Measurements from ENCODE around the gene G0S2. TPM values are rescaled to one million over a fixed set of nuclear protein-coding genes. Genes with fewer than 3 reads are reported as not detected.

The G0S2 gene
- total RNA-seq, 1 experiment from 2014 or later = 0.35 TPM

GRCh38 chr1:209635850-209636249, 39.4 kb upstream of the G0S2 start:
- H2BK12ac ChIP-seq (ENCODE audit: insufficient read length, low read depth, low read length) = no peak overlapping the region

More at GRCh38 chr1:209635850-209636249, 39.4 kb upstream of the G0S2 start:
- no peak overlapping the region for H3K23ac ChIP-seq (ENCODE audit: insufficient read length, low read depth, low read length)
- H4K91ac ChIP-seq (ENCODE audit: insufficient read length, low read depth, low read length) = no peak overlapping the region
- H3K23me2 ChIP-seq (ENCODE audit: insufficient read length, low read depth, low read length, poor library complexity, severe bottlenecking) = no peaks in the 10 kb centered on the region
- WGBS (ENCODE audit: extremely low coverage, insufficient read length, low lambda C conversion rate) = no CpG with 5 or more reads among the region's 5 CpGs
- no peaks in the 10 kb centered on the region for H3K27me3 ChIP-seq (ENCODE audit: insufficient read depth, low read length)
- H4K5ac ChIP-seq (ENCODE audit: insufficient read length, low read depth, low read length) = no peak overlapping the region
- H3K4me1 ChIP-seq (ENCODE audit: insufficient read depth, low read length) = no peaks in the 10 kb centered on the region
- no peak overlapping the region for H3K4ac ChIP-seq (ENCODE audit: low read depth, low read length)
- H3K27me3 Mint-ChIP-seq (ENCODE audit: low read depth) = peaks cover 3% of the 10 kb centered on the region; the same call in 1 of the 2 replicates
- no peak overlapping the region for H2AK5ac ChIP-seq (ENCODE audit: insufficient read length, low read length)
- H3K27ac Mint-ChIP-seq = no peak overlapping the region
- no peaks in the 10 kb centered on the region for H3K9me3 ChIP-seq (ENCODE audit: control insufficient read depth, low read depth, low read length)
- H3K56ac ChIP-seq (ENCODE audit: insufficient read length, low read depth, low read length) = no peak overlapping the region
- H4K8ac ChIP-seq (replicated peaks; ENCODE audit: insufficient read length, low read depth, low read length) = no peak overlapping the region
- H2BK5ac ChIP-seq (ENCODE audit: insufficient read length, low read length) = no peak overlapping the region
- H3K9ac ChIP-seq (ENCODE audit: extremely low read depth, insufficient read length, low read length) = no peak overlapping the region
- no peak overlapping the region for H3K27ac ChIP-seq (ENCODE audit: insufficient read length, low read depth, low read length)
- H3K79me2 ChIP-seq (ENCODE audit: insufficient read depth, low read length) = no peaks in the 10 kb centered on the region
- no peaks in the 10 kb centered on the region for H3K9me3 Mint-ChIP-seq
- no peak overlapping the region for H2BK120ac ChIP-seq (ENCODE audit: low read depth, low read length, poor library complexity, severe bottlenecking)
- no peaks in the 10 kb centered on the region for H3K79me1 ChIP-seq (ENCODE audit: insufficient read depth, low read depth, low read length, poor library complexity, severe bottlenecking)
- H3K4me2 ChIP-seq (ENCODE audit: insufficient read depth, insufficient read length, low read length) = no peak overlapping the region
- no peak overlapping the region for H2BK15ac ChIP-seq (ENCODE audit: low read depth, low read length)
- H3K36me3 Mint-ChIP-seq (ENCODE audit: insufficient read depth in 1 of 3, low read depth in 3 of 3) = no peaks in the 10 kb centered on the region
- no peak overlapping the region for H3K4me3 Mint-ChIP-seq
- DNase-seq = no peak
- H3K18ac ChIP-seq (ENCODE audit: insufficient read length, low read depth, low read length) = no peak overlapping the region
- H4K20me1 ChIP-seq (ENCODE audit: control insufficient read depth, insufficient read depth, insufficient read length) = no peaks in the 10 kb centered on the region
- TF ChIP-seq CTCF (conservative IDR thresholded peaks at IDR 0.05) = no peak
- H3K14ac ChIP-seq (ENCODE audit: insufficient read depth, low read length) = no peak overlapping the region
- H2BK20ac ChIP-seq (ENCODE audit: low read depth, low read length, poor library complexity, severe bottlenecking) = no peak overlapping the region
- no peak overlapping the region for H3T11ph ChIP-seq (ENCODE audit: low read length)
- H2AFZ ChIP-seq (ENCODE audit: low read length) = no peak overlapping the region
- peaks cover 16 to 23% of the 10 kb centered on the region in 2 experiments for H3K4me1 Mint-ChIP-seq
